ENCODE data around the gene C10orf95.

GRCh38 chr10:102467971-102468438, 16.7 kb upstream of the C10orf95 start:
- TF ChIP-seq CTCF (conservative IDR thresholded peaks at IDR 0.05; ENCODE audit: low read length) (no peak), EZH2phosphoT487 (IDR thresholded peaks at IDR 0.05; ENCODE audit: borderline replicate concordance) (no peak)
